ENCODE results near the gene FBXO39.

FBXO39 gene

DNA sequence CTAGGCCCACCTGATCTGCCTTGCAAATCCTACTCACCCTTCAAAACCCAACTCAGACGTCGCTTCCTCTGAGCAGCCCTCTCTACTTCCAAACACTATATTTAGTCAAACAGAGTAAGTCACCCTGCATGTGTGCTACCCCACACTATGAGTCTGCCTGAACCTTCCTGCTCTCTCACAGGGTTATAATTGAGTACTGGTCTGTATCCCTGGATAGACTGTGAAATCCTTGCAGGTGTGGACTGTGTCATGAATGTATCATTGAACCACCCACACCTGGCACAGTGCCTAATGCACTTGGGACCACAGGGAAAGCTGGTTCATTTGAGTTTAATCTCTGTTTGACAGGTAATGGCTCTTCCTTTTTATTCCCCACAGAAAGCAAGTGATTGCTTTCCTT lies 3.4 kb downstream of the FBXO39 start:
- Histone ChIP-seq H3K4me1 (ENCODE audit: control insufficient read depth, low read depth, low read length) (no peaks in the 10 kb centered on the region), H3K27me3 (ENCODE audit: insufficient read depth, low read length, poor library complexity) (peaks cover 10% of the 10 kb centered on the region)

GRCh38 chr17:6780001-6780400 lies 4.0 kb downstream of the FBXO39 start:
- Histone ChIP-seq H4K8ac (ENCODE audit: low read depth, low read length) (no peak overlapping the region), H2BK15ac (replicated peaks; ENCODE audit: low read depth) (no peak overlapping the region), H3K23ac (ENCODE audit: low read length) (no peak overlapping the region), H3K27ac (ENCODE audit: low read depth, low read length) (no peak overlapping the region), H3K4me3 (ENCODE audit: low read length) (no peak overlapping the region), H3K4ac (ENCODE audit: low read depth, low read length) (no peak overlapping the region), H3K36me3 (ENCODE audit: control insufficient read depth, insufficient read depth, low read length) (no peaks in the 10 kb centered on the region), H3K9ac (ENCODE audit: low read length) (no peak overlapping the region), H3K18ac (ENCODE audit: low read length) (no peak overlapping the region), H3K79me1 (ENCODE audit: low read length) (no peaks in the 10 kb centered on the region), H2AK5ac (ENCODE audit: low read length) (no peak overlapping the region), H2BK5ac (ENCODE audit: low read length) (no peak overlapping the region), H3K27me3 (ENCODE audit: insufficient read depth, low read length, poor library complexity) (peaks cover 10% of the 10 kb centered on the region), H3K4me2 (ENCODE audit: low read length) (no peak overlapping the region), H4K5ac (ENCODE audit: low read length) (no peak overlapping the region), H2BK120ac (ENCODE audit: low read depth, low read length) (no peak overlapping the region), H3K79me2 (ENCODE audit: control insufficient read depth, insufficient read depth, low read length) (no peaks in the 10 kb centered on the region), H3K4me1 (ENCODE audit: control insufficient read depth, low read depth, low read length) (no peaks in the 10 kb centered on the region), H3K56ac (ENCODE audit: low read length) (no peak overlapping the region)
- DNase-seq: peak; percentile 32
- WGBS (ENCODE audit: extremely low coverage, insufficient coverage, low lambda C conversion rate): no CpG with 5 or more reads among the region's 8 CpGs

More for the DNA sequence above, 3.4 kb downstream of the FBXO39 start:
- H2AK5ac ChIP-seq (ENCODE audit: low read length): no peak overlapping the region
- H3K36me3 ChIP-seq (ENCODE audit: control insufficient read depth, insufficient read depth, low read length): no peaks in the 10 kb centered on the region
- H3K4me3 ChIP-seq (ENCODE audit: low read length): no peak overlapping the region
- H3K18ac ChIP-seq (ENCODE audit: low read length): no peak overlapping the region
- no peak overlapping the region for H3K23ac ChIP-seq (ENCODE audit: low read length)
- no peak overlapping the region for H3K4me2 ChIP-seq (ENCODE audit: low read length)
- H2BK5ac ChIP-seq (ENCODE audit: low read length): no peak overlapping the region
- H2BK120ac ChIP-seq (ENCODE audit: low read depth, low read length): no peak overlapping the region
- WGBS (ENCODE audit: extremely low coverage, insufficient coverage, low lambda C conversion rate): no CpG with 5 or more reads among the region's 2 CpGs
- no peak overlapping the region for H4K5ac ChIP-seq (ENCODE audit: low read length)
- DNase-seq: no peak
- H3K4ac ChIP-seq (ENCODE audit: low read depth, low read length): no peak overlapping the region
- no peak overlapping the region for H3K56ac ChIP-seq (ENCODE audit: low read length)
- no peak overlapping the region for H4K8ac ChIP-seq (ENCODE audit: low read depth, low read length)
- no peak overlapping the region for H3K27ac ChIP-seq (ENCODE audit: low read depth, low read length)
- H3K79me2 ChIP-seq (ENCODE audit: control insufficient read depth, insufficient read depth, low read length): no peaks in the 10 kb centered on the region
- no peaks in the 10 kb centered on the region for H3K79me1 ChIP-seq (ENCODE audit: low read length)
- no peak overlapping the region for H2BK15ac ChIP-seq (replicated peaks; ENCODE audit: low read depth)
- no peak overlapping the region for H3K9ac ChIP-seq (ENCODE audit: low read length)

DNA sequence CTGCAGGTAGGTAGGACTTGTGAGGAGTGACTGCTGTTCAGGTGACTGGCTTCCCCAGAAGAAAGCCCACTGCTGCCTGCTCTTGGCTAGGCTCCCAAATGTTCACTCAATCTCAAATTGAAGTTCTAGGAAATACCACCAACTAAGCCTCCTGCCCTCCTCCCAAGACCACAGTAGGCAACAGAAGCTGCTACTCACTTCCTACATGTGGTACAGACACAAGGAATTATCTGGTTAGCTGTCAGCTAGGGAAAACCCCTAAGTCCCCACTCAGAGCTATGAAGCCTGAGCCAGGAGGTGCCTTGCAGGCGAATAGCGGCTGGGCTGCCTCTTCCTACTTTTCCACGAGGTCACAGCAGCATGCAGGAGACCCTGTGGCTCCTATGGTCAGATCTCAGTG lies 4.9 kb downstream of the FBXO39 start:
- Histone ChIP-seq H3K18ac (ENCODE audit: low read length) (no peak overlapping the region), H2BK120ac (ENCODE audit: low read depth, low read length) (no peak overlapping the region), H3K79me2 (ENCODE audit: control insufficient read depth, insufficient read depth, low read length) (no peaks in the 10 kb centered on the region), H4K5ac (ENCODE audit: low read length) (no peak overlapping the region), H3K4me3 (ENCODE audit: low read length) (no peak overlapping the region), H3K9ac (ENCODE audit: low read length) (no peak overlapping the region), H3K56ac (ENCODE audit: low read length) (no peak overlapping the region), H3K4me1 (ENCODE audit: control insufficient read depth, low read depth, low read length) (no peaks in the 10 kb centered on the region), H3K36me3 (ENCODE audit: control insufficient read depth, insufficient read depth, low read length) (no peaks in the 10 kb centered on the region), H3K79me1 (ENCODE audit: low read length) (no peaks in the 10 kb centered on the region), H3K4me2 (ENCODE audit: low read length) (no peak overlapping the region), H2BK15ac (replicated peaks; ENCODE audit: low read depth) (no peak overlapping the region), H4K8ac (ENCODE audit: low read depth, low read length) (no peak overlapping the region), H3K23ac (ENCODE audit: low read length) (no peak overlapping the region), H3K27me3 (ENCODE audit: insufficient read depth, low read length, poor library complexity) (peaks cover 7% of the 10 kb centered on the region), H2BK5ac (ENCODE audit: low read length) (no peak overlapping the region), H3K4ac (ENCODE audit: low read depth, low read length) (no peak overlapping the region), H2AK5ac (ENCODE audit: low read length) (no peak overlapping the region), H3K27ac (ENCODE audit: low read depth, low read length) (no peak overlapping the region)
- no peak for DNase-seq
- no CpG with 5 or more reads among the region's 3 CpGs for WGBS (ENCODE audit: extremely low coverage, insufficient coverage, low lambda C conversion rate)

DNA sequence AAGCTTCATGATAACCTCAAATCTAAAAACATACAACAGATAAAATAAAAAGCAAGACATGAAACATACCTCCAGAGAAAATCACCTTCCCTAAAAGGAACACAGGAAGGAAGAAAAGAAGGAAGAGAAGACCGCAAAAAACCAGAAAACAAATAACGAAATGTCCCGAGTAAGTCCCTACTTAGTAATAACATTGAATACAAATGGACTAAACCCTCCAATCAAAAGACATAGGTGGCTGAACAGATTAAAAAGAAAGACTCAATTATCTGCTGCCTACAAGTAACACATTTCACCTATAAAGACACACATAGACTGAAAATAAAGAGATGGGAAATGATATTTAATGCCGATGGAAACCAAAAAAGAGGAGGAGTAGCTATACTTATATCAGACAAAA lies 6.2 kb downstream of the FBXO39 start:
- H3K4me3 ChIP-seq (ENCODE audit: low read length): no peak overlapping the region
- H3K23ac ChIP-seq (ENCODE audit: low read length): no peak overlapping the region
- H3K27ac ChIP-seq (ENCODE audit: low read depth, low read length): no peak overlapping the region
- no peak overlapping the region for H2BK5ac ChIP-seq (ENCODE audit: low read length)
- H3K56ac ChIP-seq (ENCODE audit: low read length): no peak overlapping the region
- H2BK15ac ChIP-seq (replicated peaks; ENCODE audit: low read depth): no peak overlapping the region
- H4K5ac ChIP-seq (ENCODE audit: low read length): no peak overlapping the region
- H4K8ac ChIP-seq (ENCODE audit: low read depth, low read length): no peak overlapping the region
- no peak overlapping the region for H3K4ac ChIP-seq (ENCODE audit: low read depth, low read length)
- no CpG with 5 or more reads among the region's 4 CpGs for WGBS (ENCODE audit: extremely low coverage, insufficient coverage, low lambda C conversion rate)
- H2AK5ac ChIP-seq (ENCODE audit: low read length): no peak overlapping the region
- H3K4me1 ChIP-seq (ENCODE audit: control insufficient read depth, low read depth, low read length): no peaks in the 10 kb centered on the region
- H3K4me2 ChIP-seq (ENCODE audit: low read length): no peak overlapping the region
- H3K27me3 ChIP-seq (ENCODE audit: insufficient read depth, low read length, poor library complexity): no peaks in the 10 kb centered on the region
- no peaks in the 10 kb centered on the region for H3K36me3 ChIP-seq (ENCODE audit: control insufficient read depth, insufficient read depth, low read length)
- H2BK120ac ChIP-seq (ENCODE audit: low read depth, low read length): no peak overlapping the region
- H3K18ac ChIP-seq (ENCODE audit: low read length): no peak overlapping the region
- no peak for DNase-seq
- no peak overlapping the region for H3K9ac ChIP-seq (ENCODE audit: low read length)
- no peaks in the 10 kb centered on the region for H3K79me2 ChIP-seq (ENCODE audit: control insufficient read depth, insufficient read depth, low read length)
- no peaks in the 10 kb centered on the region for H3K79me1 ChIP-seq (ENCODE audit: low read length)

DNA sequence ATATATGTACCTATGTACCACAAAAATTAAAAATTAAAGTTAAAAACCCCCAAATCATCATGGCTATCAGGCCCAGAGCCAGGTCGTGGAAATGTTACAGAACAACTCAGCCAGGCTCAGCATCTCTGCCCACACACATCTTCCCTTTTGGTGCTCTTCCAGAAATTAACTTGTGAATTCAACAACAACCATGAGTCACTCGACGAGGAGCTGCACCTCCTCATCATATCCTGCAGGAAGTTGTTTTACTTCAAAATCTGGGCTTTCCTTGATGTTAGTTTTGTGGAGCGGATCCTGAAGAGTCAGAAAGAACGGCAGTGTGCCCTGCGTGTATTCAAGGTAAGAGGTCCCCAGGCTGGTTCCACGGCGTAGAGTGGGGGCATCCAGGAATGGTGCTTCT lies 10.6 kb downstream of the FBXO39 start:
- Histone ChIP-seq H2BK5ac (ENCODE audit: low read length) (no peak overlapping the region), H4K8ac (ENCODE audit: low read depth, low read length) (no peak overlapping the region), H3K36me3 (ENCODE audit: control insufficient read depth, insufficient read depth, low read length) (no peaks in the 10 kb centered on the region), H3K4me2 (ENCODE audit: low read length) (no peak overlapping the region), H2BK15ac (replicated peaks; ENCODE audit: low read depth) (no peak overlapping the region), H3K4ac (ENCODE audit: low read depth, low read length) (no peak overlapping the region), H3K18ac (ENCODE audit: low read length) (no peak overlapping the region), H3K4me3 (ENCODE audit: low read length) (no peak overlapping the region), H3K23ac (ENCODE audit: low read length) (no peak overlapping the region), H3K79me2 (ENCODE audit: control insufficient read depth, insufficient read depth, low read length) (no peaks in the 10 kb centered on the region), H4K5ac (ENCODE audit: low read length) (no peak overlapping the region), H2BK120ac (ENCODE audit: low read depth, low read length) (no peak overlapping the region), H3K79me1 (ENCODE audit: low read length) (no peaks in the 10 kb centered on the region), H2AK5ac (ENCODE audit: low read length) (no peak overlapping the region), H3K56ac (ENCODE audit: low read length) (no peak overlapping the region), H3K27me3 (ENCODE audit: insufficient read depth, low read length, poor library complexity) (no peaks in the 10 kb centered on the region), H3K4me1 (ENCODE audit: control insufficient read depth, low read depth, low read length) (no peaks in the 10 kb centered on the region), H3K27ac (ENCODE audit: low read depth, low read length) (no peak overlapping the region), H3K9ac (ENCODE audit: low read length) (no peak overlapping the region)
- DNase-seq: no peak
- WGBS (ENCODE audit: extremely low coverage, insufficient coverage, low lambda C conversion rate): no CpG with 5 or more reads among the region's 8 CpGs

DNA sequence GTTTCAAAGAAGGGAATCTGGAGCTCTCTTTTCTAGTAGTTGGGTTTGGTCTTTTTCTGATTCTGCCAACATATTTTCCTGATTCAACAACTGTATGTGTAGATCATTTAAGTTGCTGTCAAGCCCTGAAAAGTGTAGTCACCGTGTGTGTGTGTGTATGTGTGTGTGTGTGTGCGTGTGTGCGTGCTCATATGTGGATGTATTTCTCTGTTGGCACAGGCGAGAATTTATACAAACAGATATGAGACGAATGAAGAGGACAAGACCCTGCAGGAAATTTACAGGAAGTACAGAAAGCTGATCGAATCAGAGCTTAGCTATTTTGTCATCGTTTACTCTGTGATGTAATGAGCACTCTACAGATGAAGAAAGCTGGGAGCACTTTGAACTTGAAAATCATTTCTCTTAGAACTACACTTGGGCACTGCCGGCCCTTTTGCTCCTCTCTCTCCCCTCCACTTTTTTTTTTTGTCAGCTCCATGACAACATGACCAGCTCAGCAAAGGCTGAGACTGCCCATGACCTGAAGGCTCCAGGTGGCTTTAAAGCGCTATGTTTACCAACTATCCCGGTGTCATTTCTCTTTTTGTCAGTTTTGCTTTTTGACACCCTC lies 11.2 kb downstream of the FBXO39 start:
- Histone ChIP-seq H2BK120ac (ENCODE audit: low read depth, low read length) (no peak overlapping the region), H4K8ac (ENCODE audit: low read depth, low read length) (no peak overlapping the region), H3K4ac (ENCODE audit: low read depth, low read length) (no peak overlapping the region), H3K9ac (ENCODE audit: low read length) (no peak overlapping the region), H3K56ac (ENCODE audit: low read length) (no peak overlapping the region), H3K79me1 (ENCODE audit: low read length) (no peaks in the 10 kb centered on the region), H2AK5ac (ENCODE audit: low read length) (no peak overlapping the region), H3K79me2 (ENCODE audit: control insufficient read depth, insufficient read depth, low read length) (no peaks in the 10 kb centered on the region), H4K5ac (ENCODE audit: low read length) (no peak overlapping the region), H3K4me3 (ENCODE audit: low read length) (no peak overlapping the region), H2BK15ac (replicated peaks; ENCODE audit: low read depth) (no peak overlapping the region), H3K27me3 (ENCODE audit: insufficient read depth, low read length, poor library complexity) (no peaks in the 10 kb centered on the region), H3K27ac (ENCODE audit: low read depth, low read length) (no peak overlapping the region), H3K18ac (ENCODE audit: low read length) (no peak overlapping the region), H3K36me3 (ENCODE audit: control insufficient read depth, insufficient read depth, low read length) (no peaks in the 10 kb centered on the region), H3K4me1 (ENCODE audit: control insufficient read depth, low read depth, low read length) (no peaks in the 10 kb centered on the region), H2BK5ac (ENCODE audit: low read length) (no peak overlapping the region), H3K23ac (ENCODE audit: low read length) (no peak overlapping the region), H3K4me2 (ENCODE audit: low read length) (no peak overlapping the region)
- DNase-seq: no peak
- no CpG with 5 or more reads among the region's 10 CpGs for WGBS (ENCODE audit: extremely low coverage, insufficient coverage, low lambda C conversion rate)

Data from mesendoderm (in vitro differentiated cells).